Activated naive CD4-positive, alpha-beta T cell treated with anti-CD3 and anti-CD28 coated beads for 36 hours (primary cell): Measurements from ENCODE around the gene KCNS1. TPM values are rescaled to one million over a fixed set of nuclear protein-coding genes. Genes with fewer than 3 reads are reported as not detected.
"Not testable (repeated sequence)": the region's sequence is repeated elsewhere in the genome, so short reads cannot be mapped to it uniquely, and the experiment has no call there.

Experiments
- CTCF ChIA-PET: fragments of 350-600 bp; sonication (Branson Sonifier 250); formaldehyde crosslinking; loops from one replicate; lab custom pipeline; 2021; ENCODE audit warnings: antibody characterized with exemption; lab: Charles Lee
- DNase-seq: peaks from one replicate; pipeline ENCODE4 v3.0.0-alpha.2; 2020
- H3K27ac Mint-ChIP-seq: one replicate; pipeline ENCODE4 v1.8.0; 2021; ENCODE audit warnings: mild to moderate bottlenecking, mixed read lengths
- H3K27me3 Mint-ChIP-seq: one replicate; pipeline ENCODE4 v1.8.0; 2021; ENCODE audit warnings: low read depth, mixed read lengths
- H3K36me3 Mint-ChIP-seq: one replicate; pipeline ENCODE4 v1.8.0; 2021; ENCODE audit warnings: low read depth, mixed read lengths
- H3K4me1 Mint-ChIP-seq: one replicate; pipeline ENCODE4 v1.8.0; 2021; ENCODE audit warnings: low read depth, mixed read lengths
- H3K4me3 Mint-ChIP-seq: one replicate; pipeline ENCODE4 v1.8.0; 2021; ENCODE audit warnings: mild to moderate bottlenecking, moderate library complexity, mixed read lengths
- H3K9me3 Mint-ChIP-seq: one replicate; pipeline ENCODE4 v1.8.0; 2021; ENCODE audit warnings: mixed read lengths
- intact Hi-C: fragments of 100-400 bp; cut with micrococcal nuclease; formaldehyde crosslinking; loops from one replicate; pipeline ENCODE4 v1.15.1; 2023
- total RNA-seq, 2 experiments: library from RNA; stranded (reverse); gene quantifications; one replicate each; pipeline ENCODE4 v1.2.3, GENCODE V29; 2021

Gene KCNS1, protein sequence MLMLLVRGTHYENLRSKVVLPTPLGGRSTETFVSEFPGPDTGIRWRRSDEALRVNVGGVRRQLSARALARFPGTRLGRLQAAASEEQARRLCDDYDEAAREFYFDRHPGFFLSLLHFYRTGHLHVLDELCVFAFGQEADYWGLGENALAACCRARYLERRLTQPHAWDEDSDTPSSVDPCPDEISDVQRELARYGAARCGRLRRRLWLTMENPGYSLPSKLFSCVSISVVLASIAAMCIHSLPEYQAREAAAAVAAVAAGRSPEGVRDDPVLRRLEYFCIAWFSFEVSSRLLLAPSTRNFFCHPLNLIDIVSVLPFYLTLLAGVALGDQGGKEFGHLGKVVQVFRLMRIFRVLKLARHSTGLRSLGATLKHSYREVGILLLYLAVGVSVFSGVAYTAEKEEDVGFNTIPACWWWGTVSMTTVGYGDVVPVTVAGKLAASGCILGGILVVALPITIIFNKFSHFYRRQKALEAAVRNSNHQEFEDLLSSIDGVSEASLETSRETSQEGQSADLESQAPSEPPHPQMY
- total RNA-seq: under 1 TPM; 0.40 to 0.48 TPM

DNA sequence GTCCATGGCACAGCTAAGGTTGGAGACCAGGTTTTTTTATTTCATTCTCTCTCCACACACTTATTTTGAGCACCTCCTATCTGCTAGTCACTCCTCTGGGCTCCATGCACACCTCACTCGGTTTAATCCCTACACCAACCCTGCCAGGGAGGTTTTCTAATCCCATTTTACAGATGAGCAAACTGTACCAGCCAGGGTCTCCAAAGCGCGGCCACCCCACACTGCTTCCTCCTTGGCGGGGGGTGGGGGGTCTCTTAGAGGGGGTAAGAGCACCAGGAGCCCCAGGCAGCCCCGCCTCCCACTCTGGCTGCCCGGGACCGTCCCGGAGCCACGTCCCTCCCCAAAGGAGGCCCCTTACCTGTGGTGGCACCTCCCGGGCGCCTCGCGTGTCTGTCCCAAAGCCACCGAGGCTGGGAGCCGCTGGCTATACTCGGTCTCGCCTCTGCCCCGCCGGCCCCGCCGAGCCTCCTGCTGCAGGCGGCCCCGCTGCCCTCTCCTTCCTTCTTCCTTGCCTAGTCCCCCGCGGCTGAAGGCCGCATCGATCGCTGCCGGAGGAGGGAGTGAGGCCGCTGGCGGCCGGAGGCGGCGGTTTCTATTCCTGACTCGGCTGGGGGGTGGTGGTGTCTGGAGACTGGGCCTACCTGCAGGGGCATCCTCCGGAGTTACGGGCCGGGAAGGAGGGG is at the start of gene KCNS1:
TSS of gene KCNS1 (minus strand) at position 565 of the 683 bp plus-strand sequence. CDS start 1,891 bp downstream, outside the sequence.
- Mint-ChIP-seq H3K4me1 (peaks cover 12% of the 10 kb centered on the region), H3K27me3 (peaks cover 38% of the 10 kb centered on the region), H3K9me3 (no peaks in the 10 kb centered on the region), H3K36me3 (no peaks in the 10 kb centered on the region), H3K4me3 (peak within 1 kb of the TSS; percentile 20), H3K27ac (no peak within 1 kb of the TSS)
- intact Hi-C loops: no loop called here
- no peak for DNase-seq
- CTCF ChIA-PET: interaction anchor here (0.7 to 1.9 kb wide), 9 partner anchors 10 to 193 kb away, joined by 3 to 10 read pairs (median 4); no protein-coding TSS in a partner anchor

DNA sequence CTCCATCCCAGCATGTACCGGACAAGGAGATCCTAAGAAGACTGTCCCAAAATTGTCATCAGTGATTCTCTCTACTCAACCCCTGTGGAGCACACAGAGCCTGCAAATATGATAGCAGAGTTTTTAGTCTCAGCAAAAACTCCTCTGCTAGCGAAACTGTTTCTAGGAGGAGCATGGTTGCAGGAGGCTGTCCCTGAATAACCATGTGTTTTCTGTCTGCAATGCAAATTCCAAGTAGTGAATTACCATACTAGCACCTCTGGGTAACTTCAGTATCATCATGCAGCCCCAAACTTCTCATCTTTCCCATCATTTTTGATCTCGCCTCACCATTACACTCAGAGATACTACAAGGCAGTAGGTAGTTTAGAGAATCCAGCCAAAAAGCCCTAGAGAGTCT is 48.1 kb upstream of the KCNS1 start:
- intact Hi-C loops: no loop called here
- CTCF ChIA-PET: interaction anchor here (2.2 kb wide), 1 partner anchor 10 kb away, joined by 7 read pairs; no protein-coding TSS in a partner anchor
- H3K4me1 Mint-ChIP-seq: no peaks in the 10 kb centered on the region
- DNase-seq: no peak
- H3K27me3 Mint-ChIP-seq: peaks cover 15% of the 10 kb centered on the region
- no peaks in the 10 kb centered on the region for H3K36me3 Mint-ChIP-seq
- H3K27ac Mint-ChIP-seq: no peak overlapping the region
- no peak overlapping the region for H3K4me3 Mint-ChIP-seq
- no peaks in the 10 kb centered on the region for H3K9me3 Mint-ChIP-seq

DNA sequence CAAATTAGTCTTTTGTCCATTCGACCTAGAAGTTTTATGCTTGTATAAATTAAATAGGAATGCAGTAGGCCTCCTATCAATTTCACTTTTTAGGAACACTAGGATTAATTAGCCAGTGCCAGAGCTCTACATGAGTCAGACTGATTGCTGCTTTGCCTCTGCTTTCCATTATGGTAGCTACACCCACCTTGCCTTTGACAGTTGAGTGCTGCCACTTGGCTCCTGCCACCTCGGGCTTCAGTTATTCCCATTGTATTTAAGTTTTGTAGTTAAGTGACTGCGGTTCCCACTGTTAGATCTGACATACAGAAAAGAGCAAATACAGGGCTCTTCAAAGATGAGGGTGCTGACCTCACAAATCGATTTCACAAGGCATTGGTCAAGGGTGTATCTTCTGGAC is 39.9 kb upstream of the KCNS1 start:
- no peaks in the 10 kb centered on the region for H3K4me1 Mint-ChIP-seq
- peaks cover 4% of the 10 kb centered on the region for H3K27me3 Mint-ChIP-seq
- H3K4me3 Mint-ChIP-seq: no peak overlapping the region
- no peaks in the 10 kb centered on the region for H3K36me3 Mint-ChIP-seq
- intact Hi-C loops: no loop called here
- DNase-seq: no peak
- H3K27ac Mint-ChIP-seq: no peak overlapping the region
- CTCF ChIA-PET: interaction anchor here (0.6 to 4.5 kb wide), 3 partner anchors 29 to 152 kb away, joined by 3 to 62 read pairs (median 4); no protein-coding TSS in a partner anchor
- H3K9me3 Mint-ChIP-seq: no peaks in the 10 kb centered on the region

DNA sequence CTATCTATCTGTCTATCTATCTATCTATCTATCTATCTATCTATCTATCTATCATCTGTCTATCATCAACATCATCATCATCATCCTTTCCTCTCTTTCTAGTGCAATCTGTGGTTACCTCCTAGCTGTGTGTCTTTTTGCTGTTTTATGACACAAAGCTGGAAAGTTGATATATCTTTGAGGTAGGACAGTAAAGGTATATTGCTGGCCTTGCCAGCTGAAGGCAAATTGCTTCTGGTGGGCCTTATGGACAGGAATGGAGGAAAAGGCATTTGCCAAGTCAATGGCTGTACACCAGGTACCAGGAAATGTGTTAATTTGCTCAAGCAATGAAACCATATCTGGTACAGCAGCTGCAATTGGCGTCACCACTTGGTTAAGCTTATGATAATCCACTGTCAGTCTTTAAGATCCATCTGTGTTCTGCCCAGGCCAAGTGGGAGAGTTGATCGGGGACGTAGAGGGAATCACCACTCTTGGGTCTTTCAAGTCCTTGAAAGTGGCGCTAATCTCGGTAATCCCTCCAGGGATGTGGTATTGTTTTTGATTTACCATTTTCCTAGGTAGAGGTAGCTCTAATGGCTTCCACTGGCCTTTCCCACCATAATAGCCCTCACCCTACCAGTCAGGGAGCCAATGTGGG is 38.9 kb upstream of the KCNS1 start:
- H3K36me3 Mint-ChIP-seq, H3K4me1 Mint-ChIP-seq, H3K27me3 Mint-ChIP-seq, H3K27ac Mint-ChIP-seq, DNase-seq, H3K4me3 Mint-ChIP-seq, H3K9me3 Mint-ChIP-seq: not testable (repeated sequence)
- intact Hi-C loops: loop anchor here (10.0 kb wide), 1 partner anchor 85 kb away; the partner anchor contains the start of gene SEMG2
- CTCF ChIA-PET: interaction anchor here (0.7 to 4.5 kb wide), 14 partner anchors 10 to 172 kb away, joined by 3 to 62 read pairs (median 4); no protein-coding TSS in a partner anchor

DNA sequence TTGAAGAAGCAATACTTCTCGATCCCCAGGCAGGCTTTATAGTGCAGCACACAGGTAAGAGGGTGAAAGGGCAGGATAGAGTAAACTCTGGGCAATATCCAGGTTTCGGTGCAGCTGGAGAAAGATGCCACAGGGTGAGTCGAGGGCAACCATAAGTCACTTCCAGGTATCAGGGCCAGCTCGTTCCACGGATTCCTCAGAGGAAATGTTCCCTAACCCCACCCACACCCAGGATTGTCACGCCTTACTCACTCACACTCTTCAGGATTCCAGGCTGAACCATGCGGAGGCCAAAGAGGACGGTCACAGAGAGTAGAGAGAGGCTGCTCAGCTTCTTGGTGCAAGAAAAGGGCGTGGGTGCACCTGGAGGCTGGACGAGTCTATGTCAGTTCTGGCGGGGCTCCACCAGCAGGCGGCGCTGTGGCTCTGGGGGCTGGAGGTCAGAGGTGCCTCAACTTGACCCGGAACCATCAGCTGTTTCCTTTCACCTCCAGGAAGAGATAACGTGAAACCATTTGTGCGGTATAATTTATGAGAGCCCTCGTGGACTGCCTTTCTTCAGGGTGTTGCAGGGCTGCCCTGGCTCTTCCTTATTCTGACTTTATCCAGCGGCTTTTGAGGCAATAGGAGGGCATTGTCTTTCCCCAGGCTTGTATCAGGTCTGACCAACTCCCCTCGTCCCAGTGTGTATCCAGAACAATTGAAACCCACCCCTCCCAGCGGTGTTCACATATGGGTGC is 37.8 kb upstream of the KCNS1 start:
- CTCF ChIA-PET: interaction anchor here (0.6 to 4.5 kb wide), 20 partner anchors 9 to 632 kb away, joined by 3 to 62 read pairs (median 4); no protein-coding TSS in a partner anchor
- intact Hi-C loops: loop anchor here (1.0 to 10.0 kb wide), 2 partner anchors 86 to 153 kb away; partner anchors contain the start of gene SEMG2

DNA sequence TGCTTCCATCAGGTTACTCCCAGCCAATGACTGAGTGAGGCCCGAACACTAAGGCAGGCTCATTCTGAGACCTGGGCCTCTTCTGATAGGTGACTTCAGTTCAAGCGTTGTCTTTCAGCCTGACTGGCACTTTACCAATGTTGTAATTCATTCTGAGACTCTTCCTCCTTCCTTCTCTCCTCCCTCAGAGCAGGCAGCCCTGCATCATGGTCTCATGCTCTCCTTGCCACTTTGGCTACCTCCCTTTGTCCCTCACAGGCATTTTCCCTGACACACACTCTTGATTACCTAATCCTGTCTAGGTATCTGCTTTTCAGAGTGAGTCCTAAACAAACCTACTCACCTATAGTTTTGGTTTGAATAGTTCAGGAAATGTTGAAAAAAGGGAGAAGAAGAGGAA is 36.0 kb upstream of the KCNS1 start:
- Mint-ChIP-seq H3K36me3 (no peaks in the 10 kb centered on the region), H3K27me3 (peaks cover 8% of the 10 kb centered on the region), H3K9me3 (no peaks in the 10 kb centered on the region), H3K4me1 (no peaks in the 10 kb centered on the region), H3K27ac (no peak overlapping the region), H3K4me3 (no peak overlapping the region)
- CTCF ChIA-PET: interaction anchor here (0.6 to 0.9 kb wide), 3 partner anchors 9 to 300 kb away, joined by 3 to 4 read pairs (median 3); no protein-coding TSS in a partner anchor
- no peak for DNase-seq
- intact Hi-C loops: loop anchor here (10.0 kb wide), 1 partner anchor 88 kb away; the partner anchor contains the start of gene SEMG2

More for the DNA sequence above, 37.8 kb upstream of the KCNS1 start:
- H3K4me3 Mint-ChIP-seq: no peak overlapping the region
- H3K9me3 Mint-ChIP-seq: no peaks in the 10 kb centered on the region
- H3K27me3 Mint-ChIP-seq: peaks cover 7% of the 10 kb centered on the region
- no peak overlapping the region for H3K27ac Mint-ChIP-seq
- no peaks in the 10 kb centered on the region for H3K4me1 Mint-ChIP-seq
- H3K36me3 Mint-ChIP-seq: no peaks in the 10 kb centered on the region
- peak; percentile 88 for DNase-seq

DNA sequence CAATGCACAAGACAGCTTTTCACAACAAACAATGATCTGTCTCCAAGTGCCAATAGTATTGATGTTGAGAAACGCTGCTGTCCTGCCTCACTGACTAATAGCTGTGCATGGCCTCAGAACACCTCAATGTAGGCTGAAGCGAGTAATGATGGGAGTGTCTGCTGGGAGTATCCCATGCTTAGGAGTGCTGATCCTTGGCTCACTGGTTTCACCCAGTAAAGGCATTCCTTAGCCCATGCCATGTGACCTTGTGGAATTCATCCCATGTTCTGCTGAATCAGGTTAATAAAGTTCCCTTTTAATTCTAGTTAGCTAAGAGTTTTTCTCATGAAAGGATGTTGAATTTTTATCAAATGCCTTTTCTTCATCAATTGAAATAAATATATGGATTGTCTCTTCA is 27.2 kb upstream of the KCNS1 start:
- intact Hi-C loops: no loop called here
- H3K4me3 Mint-ChIP-seq: no peak overlapping the region
- H3K27ac Mint-ChIP-seq: no peak overlapping the region
- H3K36me3 Mint-ChIP-seq: no peaks in the 10 kb centered on the region
- DNase-seq: no peak
- H3K9me3 Mint-ChIP-seq: no peaks in the 10 kb centered on the region
- H3K4me1 Mint-ChIP-seq: no peaks in the 10 kb centered on the region
- H3K27me3 Mint-ChIP-seq: peaks cover 15% of the 10 kb centered on the region
- CTCF ChIA-PET: no interaction called here

DNA sequence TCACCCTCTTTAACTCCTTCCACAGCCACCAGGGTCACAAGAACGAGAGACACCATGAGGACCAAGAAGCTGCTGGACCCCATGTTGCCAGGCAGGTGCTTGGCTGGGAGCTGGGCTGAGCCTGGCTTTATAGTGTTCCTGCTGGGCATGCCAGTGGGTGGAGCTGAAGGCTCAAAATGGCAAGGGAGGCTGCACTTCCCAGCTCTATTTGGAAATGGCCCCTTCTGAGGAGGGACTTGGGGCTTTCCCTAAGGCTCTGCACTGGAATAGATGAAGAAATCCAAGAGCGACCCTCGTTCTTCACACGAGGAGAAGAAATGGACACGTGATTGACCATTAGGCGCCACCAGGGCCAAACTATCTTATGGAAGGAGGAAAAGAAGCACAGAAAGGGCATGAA is 23.4 kb upstream of the KCNS1 start, which contains the start of gene WFDC12:
TSS of gene WFDC12 (minus strand) at position 101 of the 400 bp plus-strand sequence. CDS start at position 83, 18 bp downstream.
- peaks cover 17% of the 10 kb centered on the region for H3K27me3 Mint-ChIP-seq
- CTCF ChIA-PET: interaction anchor here (0.6 to 1.1 kb wide), 3 partner anchors 12 to 295 kb away, joined by 3 to 4 read pairs (median 3); no protein-coding TSS in a partner anchor
- intact Hi-C loops: no loop called here
- H3K27ac Mint-ChIP-seq: no peak within 1 kb of the TSS
- DNase-seq: no peak
- H3K36me3 Mint-ChIP-seq: no peaks in the 10 kb centered on the region
- no peak within 1 kb of the TSS for H3K4me3 Mint-ChIP-seq
- no peaks in the 10 kb centered on the region for H3K9me3 Mint-ChIP-seq
- no peaks in the 10 kb centered on the region for H3K4me1 Mint-ChIP-seq

DNA sequence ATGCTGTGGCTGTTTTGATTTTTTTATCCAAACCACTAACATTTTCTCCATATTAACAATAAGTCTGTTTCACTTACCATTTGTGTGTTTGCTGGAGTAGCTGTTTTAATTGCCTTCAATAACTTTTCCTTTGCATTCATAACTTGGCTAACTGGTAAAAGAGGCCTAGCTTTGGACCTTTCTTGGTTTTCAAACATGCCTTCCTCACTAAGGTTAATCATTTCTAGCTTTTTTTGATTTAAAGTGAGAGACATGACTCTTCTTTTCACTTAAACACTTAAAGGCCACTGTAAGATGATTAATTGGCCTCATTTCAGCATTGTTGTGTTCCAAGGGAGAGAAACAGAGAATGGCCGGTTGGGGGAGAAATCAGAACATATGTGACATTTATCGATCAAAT is 20.5 kb upstream of the KCNS1 start:
- H3K4me1 Mint-ChIP-seq: no peaks in the 10 kb centered on the region
- peaks cover 5% of the 10 kb centered on the region for H3K27me3 Mint-ChIP-seq
- no peak for DNase-seq
- CTCF ChIA-PET: interaction anchor here (0.8 kb wide), 1 partner anchor 10 kb away, joined by 6 read pairs; no protein-coding TSS in a partner anchor
- H3K27ac Mint-ChIP-seq: no peak overlapping the region
- no peaks in the 10 kb centered on the region for H3K9me3 Mint-ChIP-seq
- no peak overlapping the region for H3K4me3 Mint-ChIP-seq
- H3K36me3 Mint-ChIP-seq: no peaks in the 10 kb centered on the region
- intact Hi-C loops: no loop called here

DNA sequence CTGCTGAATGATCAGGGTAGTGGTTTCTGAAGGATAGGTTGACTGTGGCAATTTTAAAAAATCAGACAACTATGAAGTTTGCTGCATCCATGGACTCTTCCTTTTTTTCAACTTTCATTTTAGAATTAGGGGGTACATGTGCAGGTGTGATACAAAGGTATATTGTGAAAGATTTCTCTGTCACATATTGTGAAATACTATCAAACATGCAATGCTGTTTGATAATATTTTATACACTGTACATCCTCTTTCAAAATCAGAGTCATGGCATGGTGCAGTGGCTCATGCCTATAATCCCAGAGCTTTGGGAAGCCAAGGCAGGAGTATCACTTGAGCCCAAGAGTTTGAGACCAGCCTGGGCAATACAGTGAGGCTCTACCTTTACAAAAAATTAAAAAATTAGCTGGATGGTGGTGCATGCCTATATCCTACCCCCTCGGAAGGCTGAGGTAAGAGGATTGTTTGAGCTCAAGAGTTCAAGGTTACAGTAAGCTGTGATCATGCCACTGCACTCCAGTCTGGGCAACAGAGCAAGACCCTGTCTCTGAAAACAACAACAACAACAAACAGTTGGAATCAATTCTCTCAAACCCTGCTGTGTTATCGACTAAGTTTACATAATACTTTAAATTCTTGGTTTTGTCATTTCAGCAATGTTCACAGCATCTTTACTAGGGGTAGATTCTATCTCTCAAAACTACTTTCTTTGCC is 18.8 kb upstream of the KCNS1 start:
- no peak overlapping the region for H3K4me3 Mint-ChIP-seq
- H3K36me3 Mint-ChIP-seq: no peaks in the 10 kb centered on the region
- peaks cover 7% of the 10 kb centered on the region for H3K4me1 Mint-ChIP-seq
- CTCF ChIA-PET: interaction anchor here (1.1 kb wide), 1 partner anchor 174 kb away, joined by 5 read pairs; no protein-coding TSS in a partner anchor
- no peak for DNase-seq
- H3K9me3 Mint-ChIP-seq: no peaks in the 10 kb centered on the region
- intact Hi-C loops: no loop called here
- peaks cover 5% of the 10 kb centered on the region for H3K27me3 Mint-ChIP-seq
- H3K27ac Mint-ChIP-seq: no peak overlapping the region
